PC-3 (cell line): ENCODE data around the gene PTPN21. TPM values are rescaled to one million over a fixed set of nuclear protein-coding genes. Genes with fewer than 3 reads are reported as not detected.

Experiments
- ATAC-seq: fragments of 200-7000 bp; cut with Tn5 transposase; 2 replicates; pipeline ENCODE4 v1.9.1; 2020; ENCODE audit warnings: mild to moderate bottlenecking, moderate library complexity
- BruUV-seq: library from RNA; stranded (reverse); fragments of 400-500 nt; replicated peaks from 2 replicates; lab custom pipeline; 2021; lab: Mats Ljungman, UMichigan
- CTCF ChIA-PET: fragments of 300-600 bp; sonication (Branson Sonifier 250); formaldehyde crosslinking; loops from one replicate; lab custom pipeline; 2022; ENCODE audit warnings: antibody characterized with exemption; lab: Charles Lee
- POLR2A ChIA-PET: fragments of 300-600 bp; sonication (Branson Sonifier 250); formaldehyde crosslinking; loops from one replicate; lab custom pipeline; 2022; ENCODE audit warnings: antibody characterized with exemption; ENCODE audit not compliant: unreplicated experiment; lab: Charles Lee
- DNase-seq: peaks from one replicate; pipeline ENCODE4 v3.0.0-alpha.2; 2015
- H2AFZ ChIP-seq: fragments of 300-600 bp; sonication (generic); 2 replicates; pipeline ENCODE4 v1.6.0; 2016; ENCODE audit warnings: antibody characterized with exemption, low read length
- H3F3A ChIP-seq: fragments of 300-600 bp; sonication (generic); one replicate; pipeline ENCODE4 v1.6.0; 2017; ENCODE audit warnings: antibody characterized with exemption, low read length, control low read depth, mild to moderate bottlenecking; ENCODE audit not compliant: unreplicated experiment
- H3K27ac ChIP-seq: fragments of 300-600 bp; sonication (generic); 2 replicates; pipeline ENCODE4 v1.5.1; 2016; ENCODE audit warnings: mild to moderate bottlenecking, low read length
- H3K27me3 ChIP-seq: fragments of 300-600 bp; sonication (generic); 2 replicates; pipeline ENCODE4 v1.6.1; 2016; ENCODE audit warnings: low read length, mixed read lengths
- H3K36me3 ChIP-seq: fragments of 300-600 bp; sonication (generic); 2 replicates; pipeline ENCODE4 v1.6.1; 2016; ENCODE audit warnings: low read depth, mixed run types, low read length, mixed read lengths
- H3K4me1 ChIP-seq: fragments of 300-600 bp; sonication (generic); 2 replicates; pipeline ENCODE4 v1.5.1; 2016; ENCODE audit warnings: low read length; ENCODE audit not compliant: insufficient read depth
- H3K4me2 ChIP-seq: fragments of 300-600 bp; sonication (generic); 2 replicates; pipeline ENCODE4 v1.6.0; 2016; ENCODE audit warnings: low read length
- H3K4me3 ChIP-seq: fragments of 300-600 bp; sonication (generic); 2 replicates; pipeline ENCODE4 v1.5.1; 2016; ENCODE audit warnings: mild to moderate bottlenecking, low read length, mixed read lengths
- H3K79me2 ChIP-seq: fragments of 300-600 bp; sonication (generic); 2 replicates; pipeline ENCODE4 v1.6.1; 2017; ENCODE audit warnings: low read length, mixed read lengths
- H3K9ac ChIP-seq: fragments of 300-600 bp; sonication (generic); 2 replicates; pipeline ENCODE4 v1.6.0; 2016; ENCODE audit warnings: mild to moderate bottlenecking, low read length
- H3K9me2 ChIP-seq: fragments of 300-600 bp; sonication (generic); replicated peaks from 2 replicates; pipeline ENCODE4 v1.6.1; 2016; ENCODE audit warnings: mixed run types, low read length, mixed read lengths
- H3K9me3 ChIP-seq: fragments of 300-600 bp; sonication (generic); 2 replicates; pipeline ENCODE4 v1.6.1; 2016; ENCODE audit warnings: low read length, mixed read lengths
- H4K20me1 ChIP-seq: fragments of 300-600 bp; sonication (generic); 2 replicates; pipeline ENCODE4 v1.6.1; 2016; ENCODE audit warnings: low read length, mixed read lengths
- EZH2 ChIP-seq: fragments of 300-600 bp; sonication (generic); IDR thresholded peaks from one replicate; pipeline ENCODE4 v1.6.1; 2017; ENCODE audit warnings: antibody characterized with exemption, mild to moderate bottlenecking, low read length; ENCODE audit not compliant: unreplicated experiment
- EZH2phosphoT487 ChIP-seq: fragments of 300-600 bp; sonication (generic); IDR thresholded peaks from 2 replicates; pipeline ENCODE4 v1.6.1; 2018; ENCODE audit warnings: mild to moderate bottlenecking, antibody characterized with exemption, low read length, borderline replicate concordance
- intact Hi-C: fragments of 100-400 bp; cut with micrococcal nuclease; formaldehyde crosslinking; loops from 2 replicates; pipeline ENCODE4 v1.9.0; 2023
- total RNA-seq: library from RNA; depleted of rRNA; stranded (reverse); fragments of >200 nt; gene quantifications from 2 replicates; pipeline ENCODE4 v1.2.3, GENCODE V29; 2014
- TF ChIP-seq, protein P1 (sequence below): fragments of 300-600 bp; sonication (generic); conservative IDR thresholded peaks from 2 replicates; pipeline ENCODE4 v1.5.1; 2017; ENCODE audit warnings: antibody characterized with exemption, low read depth, mild to moderate bottlenecking, low read length

Gene PTPN21
- total RNA-seq, 1 experiment from 2014 or later: 6.3 TPM

GRCh38 chr14:88463318-88463717 lies 91.5 kb downstream of the PTPN21 start:
- Histone ChIP-seq H3K4me2 (no peak overlapping the region), H2AFZ (no peak overlapping the region), H3K9ac (no peak overlapping the region), H3K9me3 (no peaks in the 10 kb centered on the region), H3K27me3 (no peaks in the 10 kb centered on the region), H3F3A (no peaks in the 10 kb centered on the region), H3K4me1 (peaks cover 7% of the 10 kb centered on the region), H3K9me2 (no peaks in the 10 kb centered on the region), H3K4me3 (no peak overlapping the region), H3K27ac (no peak overlapping the region), H3K36me3 (peaks cover 3% of the 10 kb centered on the region; the same call in 1 of the 2 replicates), H4K20me1 (no peaks in the 10 kb centered on the region), H3K79me2 (no peaks in the 10 kb centered on the region)
- ChIA-PET POLR2A (interaction anchor here (0.5 kb wide), 1 partner anchor 14 kb away, joined by 4 read pairs; no protein-coding TSS in a partner anchor), CTCF (no interaction called here)
- intact Hi-C loops: loop anchor here (10.0 kb wide), 1 partner anchor 449 kb away; no protein-coding TSS in a partner anchor
- ATAC-seq (peak; percentile 55), DNase-seq (peak; percentile 64)
- BruUV-seq: no TSS peak
- no peak for TF ChIP-seq EZH2
- TF ChIP-seq, protein P1, sequence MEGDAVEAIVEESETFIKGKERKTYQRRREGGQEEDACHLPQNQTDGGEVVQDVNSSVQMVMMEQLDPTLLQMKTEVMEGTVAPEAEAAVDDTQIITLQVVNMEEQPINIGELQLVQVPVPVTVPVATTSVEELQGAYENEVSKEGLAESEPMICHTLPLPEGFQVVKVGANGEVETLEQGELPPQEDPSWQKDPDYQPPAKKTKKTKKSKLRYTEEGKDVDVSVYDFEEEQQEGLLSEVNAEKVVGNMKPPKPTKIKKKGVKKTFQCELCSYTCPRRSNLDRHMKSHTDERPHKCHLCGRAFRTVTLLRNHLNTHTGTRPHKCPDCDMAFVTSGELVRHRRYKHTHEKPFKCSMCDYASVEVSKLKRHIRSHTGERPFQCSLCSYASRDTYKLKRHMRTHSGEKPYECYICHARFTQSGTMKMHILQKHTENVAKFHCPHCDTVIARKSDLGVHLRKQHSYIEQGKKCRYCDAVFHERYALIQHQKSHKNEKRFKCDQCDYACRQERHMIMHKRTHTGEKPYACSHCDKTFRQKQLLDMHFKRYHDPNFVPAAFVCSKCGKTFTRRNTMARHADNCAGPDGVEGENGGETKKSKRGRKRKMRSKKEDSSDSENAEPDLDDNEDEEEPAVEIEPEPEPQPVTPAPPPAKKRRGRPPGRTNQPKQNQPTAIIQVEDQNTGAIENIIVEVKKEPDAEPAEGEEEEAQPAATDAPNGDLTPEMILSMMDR: peak; percentile 68

- no peak for TF ChIP-seq EZH2phosphoT487
- TF ChIP-seq, protein P1: no peak
- no peak for TF ChIP-seq EZH2
- H3K4me3 ChIP-seq: no peak overlapping the region
- H3K36me3 ChIP-seq: no peaks in the 10 kb centered on the region
- H3K9ac ChIP-seq: no peak overlapping the region
- H3K9me2 ChIP-seq: no peaks in the 10 kb centered on the region
- no peak for ATAC-seq
- H4K20me1 ChIP-seq: no peaks in the 10 kb centered on the region
- intact Hi-C loops: no loop called here
- CTCF ChIA-PET: no interaction called here
- H3K4me2 ChIP-seq: no peak overlapping the region
- H3K4me1 ChIP-seq: no peaks in the 10 kb centered on the region
- POLR2A ChIA-PET: no interaction called here
- no peaks in the 10 kb centered on the region for H3F3A ChIP-seq
- DNase-seq: no peak
- H3K79me2 ChIP-seq: no peaks in the 10 kb centered on the region
- BruUV-seq: no TSS peak
- no peaks in the 10 kb centered on the region for H3K9me3 ChIP-seq
- H3K27me3 ChIP-seq: no peaks in the 10 kb centered on the region
- no peak overlapping the region for H2AFZ ChIP-seq
- H3K27ac ChIP-seq: no peak overlapping the region
These were observed 99.9 kb downstream of the PTPN21 start for GRCh38 chr14:88454886-88455285.

DNA sequence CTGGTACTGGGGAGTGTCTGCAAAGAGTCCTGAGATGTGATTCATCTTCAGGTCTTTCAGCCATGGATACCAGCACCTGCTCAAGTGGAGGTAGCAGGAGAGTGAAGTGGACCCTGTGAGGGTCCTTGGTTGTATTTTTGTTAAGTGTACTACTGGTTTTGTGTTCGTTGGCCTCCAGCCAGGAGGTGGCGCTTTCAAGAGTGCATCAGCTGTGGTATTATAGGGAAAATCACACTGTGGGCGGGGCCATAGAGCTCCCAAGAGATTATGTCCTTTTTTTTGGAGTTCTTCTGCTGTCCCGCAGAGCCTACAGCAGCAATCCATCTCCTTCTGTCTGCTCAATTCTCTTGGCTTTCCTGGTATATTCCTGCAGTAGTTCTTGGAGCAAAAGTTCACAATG lies 102.6 kb downstream of the PTPN21 start:
- ChIA-PET CTCF (no interaction called here), POLR2A (no interaction called here)
- Histone ChIP-seq H3K79me2 (no peaks in the 10 kb centered on the region), H3K9ac (no peak overlapping the region), H3K4me2 (no peak overlapping the region), H3F3A (no peaks in the 10 kb centered on the region), H3K27me3 (no peaks in the 10 kb centered on the region), H2AFZ (no peak overlapping the region), H3K27ac (no peak overlapping the region), H3K4me1 (no peaks in the 10 kb centered on the region), H3K36me3 (no peaks in the 10 kb centered on the region), H3K4me3 (no peak overlapping the region), H3K9me2 (no peaks in the 10 kb centered on the region), H4K20me1 (no peaks in the 10 kb centered on the region), H3K9me3 (no peaks in the 10 kb centered on the region)
- no TSS peak for BruUV-seq
- intact Hi-C loops: no loop called here
- TF ChIP-seq EZH2: no peak
- TF ChIP-seq, protein P1: no peak
- no peak for TF ChIP-seq EZH2phosphoT487
- ATAC-seq (no peak), DNase-seq (no peak)
